NCI-H446 (cell line): ENCODE results near the gene ACTC1.
"Not testable (repeated sequence)": the region's sequence is repeated elsewhere in the genome, so short reads cannot be mapped to it uniquely, and the experiment has no call there.

ENCODE experiments used
- DNase-seq, 2 experiments: peaks; one replicate each; lab custom pipeline; 2025; lab: John Stamatoyannopoulos, UW

Gene ACTC1

DNA sequence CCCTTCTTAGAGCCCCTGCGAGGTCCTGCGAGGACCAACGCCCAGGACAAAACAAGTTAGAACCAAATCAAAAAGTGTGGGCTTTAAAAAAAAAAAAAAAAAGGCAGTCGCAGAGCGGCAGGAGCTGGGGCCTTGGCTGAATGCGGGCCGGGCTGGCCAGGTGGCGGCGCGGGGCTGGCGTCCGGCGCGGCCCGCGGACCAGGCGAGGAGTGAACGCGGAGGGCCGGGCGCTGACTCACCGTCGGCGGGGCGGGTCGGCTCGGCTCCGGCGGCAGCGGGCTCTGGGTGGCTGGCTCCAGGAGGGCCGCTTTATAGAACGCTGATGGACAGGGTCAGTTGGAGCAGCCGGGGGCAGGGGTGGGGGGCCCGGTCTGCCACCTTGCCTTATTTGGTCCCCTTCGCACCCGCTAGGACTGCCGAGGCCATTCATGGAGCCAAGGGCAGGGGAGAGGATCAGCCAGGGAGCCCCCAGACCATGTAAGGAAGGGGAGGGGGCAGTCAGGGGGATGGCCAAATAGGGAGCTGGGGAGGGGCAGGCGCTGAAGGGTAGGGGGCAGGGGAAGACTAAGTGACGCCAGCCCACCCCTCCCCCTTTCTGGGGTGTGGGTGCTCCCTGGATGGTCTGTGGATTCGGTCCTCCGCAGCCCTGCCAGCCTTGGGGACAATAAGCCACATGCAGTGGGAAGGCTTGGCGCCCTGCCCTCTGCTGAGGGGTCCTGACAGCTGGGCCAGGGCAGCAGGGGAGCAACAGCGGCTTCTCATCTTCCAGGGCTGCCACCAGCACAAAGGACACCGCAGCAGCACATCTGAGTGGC, at the start of gene ACTC1:
Gene ACTC1, minus strand, starts transcription at position 283 of the 815 bp plus-strand sequence. CDS start 741 bp downstream, outside the sequence.
- peak in 1 of 2 experiments; percentile 9 for DNase-seq

DNA sequence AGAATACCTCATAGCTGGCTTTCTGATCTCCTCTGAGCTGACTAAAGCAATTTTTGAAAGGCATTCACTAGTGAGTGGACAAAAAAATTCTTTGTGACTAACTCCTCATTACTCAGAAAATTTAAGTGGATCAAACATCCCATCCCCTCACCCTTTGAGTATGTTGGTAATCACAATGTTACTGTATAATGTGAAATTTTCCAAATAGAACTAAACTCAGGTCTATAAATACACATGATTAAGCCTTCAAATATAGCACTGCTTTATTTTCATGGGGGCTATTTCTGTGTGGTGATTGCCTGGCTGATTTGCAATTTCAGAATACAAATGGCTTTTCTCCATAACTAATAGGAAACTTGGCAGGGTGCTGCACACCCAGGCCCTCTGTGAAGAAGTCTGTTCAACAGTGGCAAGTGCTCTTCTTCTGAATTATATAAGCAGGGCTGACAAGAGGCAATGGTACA, 45.9 kb upstream of the ACTC1 start:
- peak in 1 of 2 experiments; percentile 26 for DNase-seq

DNA sequence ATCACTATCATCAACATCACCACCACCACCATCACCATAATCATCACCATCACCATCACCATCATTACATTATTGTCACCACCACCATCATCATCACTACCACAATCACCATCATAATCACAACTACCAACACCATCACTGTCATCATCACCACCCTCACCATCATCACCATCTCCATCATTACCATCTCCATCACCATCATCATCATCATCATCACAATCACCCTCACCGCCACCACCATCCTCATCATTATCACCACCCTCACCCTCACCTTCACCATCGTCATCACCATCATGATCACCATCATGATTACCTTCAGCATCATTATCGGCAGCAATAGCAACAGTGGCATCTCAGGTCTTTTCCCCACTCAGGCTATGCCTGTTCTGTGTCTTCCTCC, 42.9 kb upstream of the ACTC1 start:
- no peak for DNase-seq

- DNase-seq: peak in 1 of 2 experiments; percentile 66
These were observed 42.1 kb upstream of the ACTC1 start for GRCh38 chr15:34837246-34838016.

- DNase-seq: no peak
These were observed 33.0 kb upstream of the ACTC1 start for GRCh38 chr15:34828145-34828911.

- no peak for DNase-seq
These were observed 26.5 kb upstream of the ACTC1 start for GRCh38 chr15:34821831-34822230.

- DNase-seq: no peak
These were observed 24.8 kb upstream of the ACTC1 start for GRCh38 chr15:34820110-34820509.

- DNase-seq: no peak
These were observed 23.2 kb upstream of the ACTC1 start for GRCh38 chr15:34818526-34818925.

- DNase-seq: no peak
These were observed 20.5 kb upstream of the ACTC1 start for GRCh38 chr15:34815836-34816235.

DNA sequence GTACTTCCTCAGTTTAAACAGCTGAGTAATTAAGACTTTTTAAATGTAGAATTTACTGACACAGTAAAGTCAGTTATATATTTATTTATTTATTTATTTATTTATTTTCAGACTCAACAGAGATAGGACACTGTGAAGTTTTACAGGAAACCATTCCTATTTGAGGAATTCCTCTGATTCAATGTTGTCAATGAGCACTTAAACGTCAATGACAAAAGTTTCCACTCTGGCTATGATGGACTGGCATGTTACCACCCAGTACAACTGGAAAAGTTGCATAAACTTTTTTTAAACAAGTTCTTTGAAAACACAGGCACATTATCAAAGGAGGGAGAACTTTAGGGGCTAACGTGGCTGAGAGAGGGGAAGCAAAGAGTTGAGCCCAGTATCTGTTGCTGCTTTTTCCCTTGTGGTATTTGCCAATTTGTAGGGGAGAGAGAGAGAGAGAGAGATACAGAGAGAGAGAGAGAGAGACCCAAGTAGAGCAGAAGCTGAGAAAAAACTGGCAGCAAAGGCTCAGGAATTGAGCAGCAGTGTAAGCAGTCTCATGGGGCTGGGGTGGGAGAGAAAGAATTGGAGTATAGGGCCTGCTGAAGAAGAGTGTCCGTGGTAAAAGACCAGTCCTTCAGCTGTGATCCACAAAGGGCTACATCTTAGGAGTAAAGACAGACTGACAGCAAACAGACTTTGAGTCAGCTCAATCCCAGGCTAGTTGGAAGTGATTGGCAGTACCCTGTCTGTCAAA, 18.3 kb upstream of the ACTC1 start:
- no peak for DNase-seq

DNA sequence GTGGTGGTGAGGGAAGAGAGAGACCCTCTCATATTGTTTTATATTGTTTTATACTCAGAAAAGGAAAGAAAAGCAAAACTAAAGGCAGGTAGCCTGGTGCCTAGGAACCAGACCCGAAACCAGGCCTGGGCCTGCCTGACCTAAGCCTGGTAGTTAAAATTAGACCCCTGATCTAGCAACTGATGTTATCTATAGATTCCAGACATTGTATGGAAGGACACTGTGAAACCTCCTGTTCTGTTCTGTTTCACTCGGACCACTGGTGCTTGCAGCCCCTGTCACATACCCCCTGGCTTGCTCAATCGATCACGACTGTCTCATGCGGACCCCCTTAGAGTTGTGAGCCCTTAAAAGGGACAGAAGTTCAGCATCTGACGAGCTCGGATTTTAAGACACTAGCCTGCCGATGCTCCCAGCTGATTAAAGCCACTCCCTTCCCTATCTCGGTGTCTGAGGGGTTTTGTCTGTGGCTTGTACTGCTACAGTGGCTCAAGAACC, 17.6 kb upstream of the ACTC1 start:
- not testable (repeated sequence) for DNase-seq

DNA sequence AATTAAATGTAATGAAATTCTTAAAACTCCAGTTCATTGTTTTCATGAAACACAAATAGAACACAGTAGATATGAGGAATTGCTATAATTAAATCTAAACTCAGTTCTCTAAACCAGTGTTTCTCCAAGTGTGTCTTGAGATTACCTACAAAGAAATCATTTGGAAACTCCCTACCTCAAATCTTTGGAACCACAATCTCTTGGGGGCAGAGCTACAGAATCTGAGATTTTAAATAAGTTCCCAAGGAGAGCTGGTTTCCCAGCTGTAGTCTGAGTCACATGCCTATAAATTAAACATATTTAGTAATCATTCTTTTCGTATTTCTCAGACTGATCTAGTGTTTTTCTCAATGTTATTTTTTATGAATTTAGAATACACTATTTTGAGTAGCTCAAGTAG, 17.0 kb upstream of the ACTC1 start:
- no peak for DNase-seq

- DNase-seq: no peak
These were observed 15.2 kb upstream of the ACTC1 start for GRCh38 chr15:34810443-34811129.

DNA sequence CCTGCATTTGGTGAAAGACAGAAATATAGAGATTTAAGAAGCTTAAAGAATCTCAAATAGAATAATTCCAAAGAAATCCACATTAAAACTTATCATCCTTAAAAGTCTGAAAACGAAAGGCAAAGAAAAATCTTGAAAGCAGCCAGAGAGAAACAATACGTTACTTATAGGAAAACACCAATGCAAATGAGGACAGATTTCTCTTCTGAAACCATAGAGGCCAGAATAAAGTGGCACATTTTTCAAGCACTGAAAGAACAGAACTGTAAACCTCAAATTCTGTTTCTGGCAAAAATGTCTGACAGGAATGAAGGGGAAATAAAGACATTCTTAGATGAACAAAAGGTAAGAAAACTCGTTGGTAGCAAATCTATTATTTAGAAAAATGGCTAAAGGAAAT, 13.8 kb upstream of the ACTC1 start:
- DNase-seq: no peak

GRCh38 chr15:34808016-34808415, 12.7 kb upstream of the ACTC1 start:
- DNase-seq: no peak

- DNase-seq: not testable (repeated sequence)
These were observed 11.9 kb upstream of the ACTC1 start for GRCh38 chr15:34807241-34807640.

DNA sequence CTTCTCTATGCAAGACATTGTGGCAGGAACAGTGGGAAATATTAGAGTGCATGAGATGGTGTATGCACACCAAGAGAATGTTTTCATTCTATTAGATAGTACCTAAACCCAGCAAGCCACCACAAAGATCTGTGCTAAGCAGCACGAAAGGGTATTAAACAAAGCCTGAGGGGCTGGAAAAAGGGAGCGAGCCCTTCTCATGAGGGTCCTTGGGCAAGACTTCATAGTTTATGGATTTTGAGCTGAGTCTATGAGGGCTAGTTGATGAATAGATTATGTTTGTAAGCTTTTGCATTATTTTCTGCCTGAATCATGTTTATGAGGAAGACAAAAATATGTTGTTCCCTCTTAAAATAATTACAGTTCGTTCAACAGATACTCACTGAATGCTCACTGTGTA, 9.4 kb upstream of the ACTC1 start:
- no peak for DNase-seq

DNA sequence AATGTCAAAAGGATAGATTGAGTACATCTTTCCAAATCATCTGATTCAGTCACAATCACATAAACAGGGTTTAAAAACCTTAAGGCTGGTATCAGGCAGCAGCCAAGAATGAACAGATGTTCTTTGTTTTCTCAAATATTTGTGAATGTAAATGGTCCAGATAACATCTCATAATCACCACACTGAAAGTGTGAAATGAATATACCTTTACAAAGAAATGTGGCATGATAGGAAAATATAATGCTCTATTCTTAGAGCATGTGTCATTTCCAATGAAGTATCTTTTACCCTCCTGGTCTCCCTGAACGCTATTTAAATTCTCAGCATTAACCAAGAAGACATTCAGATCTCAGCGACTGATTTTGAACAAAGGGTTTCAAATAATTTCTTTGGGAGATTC, 8.8 kb upstream of the ACTC1 start:
- peak in 1 of 2 experiments; percentile 1 for DNase-seq

DNA sequence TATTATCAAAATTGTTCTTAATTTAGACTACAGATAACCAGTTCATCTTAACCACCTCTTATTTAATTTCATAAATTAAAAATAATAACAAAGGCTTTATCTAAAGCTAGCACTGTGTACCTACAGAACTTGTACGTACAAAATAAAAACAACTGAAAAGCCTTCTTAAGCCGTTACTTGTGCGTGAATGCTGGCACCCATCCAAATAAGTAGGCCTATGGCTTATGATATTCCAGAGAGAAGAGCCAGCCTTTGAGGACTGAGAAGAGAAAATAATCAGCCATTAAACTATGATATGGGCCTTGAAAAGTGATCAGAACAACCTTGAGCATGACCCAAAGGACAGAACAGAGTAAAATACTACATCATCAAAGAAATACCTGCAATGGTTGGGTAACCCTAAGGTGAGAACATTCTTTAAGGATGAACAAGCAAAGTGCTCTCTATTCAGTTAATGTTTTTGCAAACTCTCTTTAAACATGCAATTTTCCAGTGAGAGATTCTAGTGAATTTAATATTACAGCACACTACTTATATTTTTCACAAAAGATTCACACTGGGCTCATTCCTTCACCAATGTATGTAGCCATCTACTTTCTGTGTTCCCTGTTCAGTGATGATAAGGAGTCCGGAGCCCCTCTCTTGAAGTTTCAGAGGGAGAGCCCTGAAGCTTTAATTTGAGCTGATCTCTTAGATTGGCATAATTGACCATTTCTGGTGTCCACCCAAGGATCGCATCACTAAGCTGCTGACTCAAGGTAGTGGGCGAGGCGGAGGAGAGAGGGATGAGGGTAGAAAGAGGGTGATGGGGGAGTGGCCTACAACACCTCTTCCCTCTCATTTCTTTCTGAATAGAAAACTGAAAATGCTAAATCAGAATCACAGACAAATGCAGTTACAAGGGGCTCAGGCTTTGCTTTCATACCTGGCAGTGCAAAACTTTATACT, 7.7 kb upstream of the ACTC1 start:
- DNase-seq: no peak

DNA sequence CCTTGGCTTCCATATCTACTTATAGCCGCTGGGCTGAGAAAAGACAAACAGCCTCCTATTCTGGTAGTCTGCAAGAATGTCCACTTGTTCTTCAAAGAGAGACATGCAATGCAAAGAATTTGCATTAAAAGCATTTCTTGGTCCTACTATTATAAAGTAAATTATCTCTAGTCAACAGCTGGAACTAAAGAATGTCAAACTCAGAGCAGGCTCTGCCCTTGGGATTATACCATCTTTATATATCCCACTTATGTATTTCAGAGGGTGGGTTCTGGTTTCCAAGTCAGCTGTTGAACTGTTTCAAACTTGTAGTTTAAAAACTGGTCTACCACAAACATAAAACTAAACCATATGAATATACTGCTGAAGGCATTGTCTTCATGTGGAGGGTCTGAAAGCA, 7.0 kb upstream of the ACTC1 start:
- DNase-seq: no peak
